ENCODE measurements around the gene KRT13. TPM values are rescaled to one million over a fixed set of nuclear protein-coding genes. Genes with fewer than 3 reads are reported as not detected.

Gene KRT13
- total RNA-seq, 1 donor from 2014 or later: 1.9 TPM

- Histone ChIP-seq H3K4me3 (no peak overlapping the region), H3K36me3 (no peaks in the 10 kb centered on the region), H3K27me3 (peaks cover 15% of the 10 kb centered on the region), H3K9me3 (no peaks in the 10 kb centered on the region), H3K27ac (no peak overlapping the region), H3K4me1 (peaks cover 5 to 7% of the 10 kb centered on the region in 2 donors)
- DNase-seq (ENCODE audit: low spot score in 2 of 2): no peak
- TF ChIP-seq CTCF (IDR thresholded peaks at IDR 0.05): no peak
- intact Hi-C loops (cut with DNase I): no loop called here
These were observed 18.8 kb upstream of the KRT13 start for GRCh38 chr17:41524261-41524660.

- H3K4me3 ChIP-seq: no peak overlapping the region
- H3K27me3 ChIP-seq: peaks cover 15% of the 10 kb centered on the region
- H3K9me3 ChIP-seq: no peaks in the 10 kb centered on the region
- H3K36me3 ChIP-seq: no peaks in the 10 kb centered on the region
- intact Hi-C loops (cut with DNase I): no loop called here
- H3K27ac ChIP-seq: no peak overlapping the region
- peaks cover 5 to 7% of the 10 kb centered on the region in 2 donors for H3K4me1 ChIP-seq
- no peak for TF ChIP-seq CTCF (IDR thresholded peaks at IDR 0.05)
- no peak for DNase-seq (ENCODE audit: low spot score in 2 of 2)
These were observed 18.4 kb upstream of the KRT13 start for GRCh38 chr17:41523787-41524186.

- intact Hi-C loops (cut with DNase I): no loop called here
- no peak for TF ChIP-seq CTCF (IDR thresholded peaks at IDR 0.05)
- H3K27ac ChIP-seq: no peak overlapping the region
- H3K36me3 ChIP-seq: no peaks in the 10 kb centered on the region
- DNase-seq (ENCODE audit: low spot score in 2 of 2): no peak
- H3K27me3 ChIP-seq: peaks cover 14% of the 10 kb centered on the region
- no peaks in the 10 kb centered on the region for H3K9me3 ChIP-seq
- peaks cover 5 to 7% of the 10 kb centered on the region in 2 donors for H3K4me1 ChIP-seq
- no peak overlapping the region for H3K4me3 ChIP-seq
These were observed 17.8 kb upstream of the KRT13 start for GRCh38 chr17:41523225-41523593.

- intact Hi-C loops (cut with DNase I): no loop called here
- Histone ChIP-seq H3K36me3 (no peaks in the 10 kb centered on the region), H3K4me1 (peaks cover 0 to 1% of the 10 kb centered on the region in 2 donors), H3K9me3 (no peaks in the 10 kb centered on the region), H3K4me3 (no peak overlapping the region), H3K27me3 (peaks cover 7% of the 10 kb centered on the region), H3K27ac (no peak overlapping the region)
- TF ChIP-seq CTCF (IDR thresholded peaks at IDR 0.05): no peak
- DNase-seq (ENCODE audit: low spot score in 2 of 2): no peak
These were observed 17.2 kb upstream of the KRT13 start for GRCh38 chr17:41522301-41523224.

- DNase-seq (ENCODE audit: low spot score in 2 of 2): no peak
- intact Hi-C loops (cut with DNase I): no loop called here
- no peak for TF ChIP-seq CTCF (IDR thresholded peaks at IDR 0.05)
- H3K36me3 ChIP-seq: no peaks in the 10 kb centered on the region
- no peaks in the 10 kb centered on the region for H3K9me3 ChIP-seq
- no peaks in the 10 kb centered on the region for H3K4me1 ChIP-seq
- H3K4me3 ChIP-seq: no peak overlapping the region
- no peak overlapping the region for H3K27ac ChIP-seq
- no peaks in the 10 kb centered on the region for H3K27me3 ChIP-seq
These were observed 16.3 kb upstream of the KRT13 start for GRCh38 chr17:41521574-41522261.
